H1 (cell line): ENCODE data around the gene TSPAN15.

Experiments used
- EP300 ChIP-seq, 2 experiments: IDR thresholded peaks; 1 replicate in 1 of 2; 2 replicates in 1 of 2; pipeline ENCODE4 v1.6.1; 2011 to 2012; ENCODE audit warnings: low read depth in 2 of 2, low read length in 2 of 2, mild to moderate bottlenecking in 2 of 2, borderline replicate concordance in 1 of 2, inconsistent platforms in 1 of 2, moderate library complexity in 1 of 2
- GABPA ChIP-seq: IDR thresholded peaks from 2 replicates; pipeline ENCODE4 v1.6.1; 2011; ENCODE audit warnings: mild to moderate bottlenecking, low read length, moderate library complexity, borderline replicate concordance; ENCODE audit not compliant: insufficient read depth
- HDAC6 ChIP-seq: IDR thresholded peaks from one replicate; pipeline ENCODE4 v1.7.1; 2012; ENCODE audit warnings: low read depth, mild to moderate bottlenecking, inconsistent platforms, low read length, moderate library complexity
- NRF1 ChIP-seq: IDR thresholded peaks from 2 replicates; pipeline ENCODE4 v1.6.1; 2011; ENCODE audit warnings: mild to moderate bottlenecking, low read depth, low read length, improper control_type of control experiment
- POLR2AphosphoS5 ChIP-seq: IDR thresholded peaks from 2 replicates; pipeline ENCODE4 v1.6.1; 2011; ENCODE audit warnings: low read depth, low read length
- RBBP5 ChIP-seq: IDR thresholded peaks from 2 replicates; pipeline ENCODE4 v1.7.1; 2012; ENCODE audit warnings: low read depth, mild to moderate bottlenecking, inconsistent platforms, low read length, moderate library complexity, borderline replicate concordance
- SIN3A ChIP-seq, 2 experiments: IDR thresholded peaks in 1 of 2; conservative IDR thresholded peaks in 1 of 2; 2 replicates each; pipeline ENCODE4 v1.6.1; 2011 to 2012; ENCODE audit warnings: low read length in 2 of 2, improper control_type of control experiment in 1 of 2, low read depth in 1 of 2, mild to moderate bottlenecking in 1 of 2
- YY1 ChIP-seq: IDR thresholded peaks from 2 replicates; pipeline ENCODE4 v1.6.1; 2011; ENCODE audit warnings: low read depth, mild to moderate bottlenecking, low read length
- TF ChIP-seq, protein P1 (sequence below), 3 experiments: IDR thresholded peaks; 1 replicate in 2 of 3; 2 replicates in 1 of 3; pipeline versions ENCODE4 v1.5.1 to v1.6.1; 2011; ENCODE audit warnings: low read length in 3 of 3, mild to moderate bottlenecking in 3 of 3, inconsistent platforms in 2 of 3, low read depth in 1 of 3, moderate library complexity in 1 of 3; ENCODE audit not compliant: insufficient read depth in 1 of 3; ENCODE audit errors: control extremely low read depth in 1 of 3

- TF ChIP-seq YY1 (no peak), RBBP5 (no peak), NRF1 (no peak), EP300 (IDR thresholded peaks at IDR 0.05; ENCODE audit: borderline replicate concordance in 1 of 2, low read depth in 2 of 2, low read length in 2 of 2) (no peak), POLR2AphosphoS5 (no peak), HDAC6 (no peak), GABPA (no peak), SIN3A (conservative IDR thresholded peaks at IDR 0.05 in 1 of 2, IDR thresholded peaks at IDR 0.05 in 1 of 2; ENCODE audit: low read depth in 1 of 2, low read length in 2 of 2) (no peak)
- TF ChIP-seq, protein P1, sequence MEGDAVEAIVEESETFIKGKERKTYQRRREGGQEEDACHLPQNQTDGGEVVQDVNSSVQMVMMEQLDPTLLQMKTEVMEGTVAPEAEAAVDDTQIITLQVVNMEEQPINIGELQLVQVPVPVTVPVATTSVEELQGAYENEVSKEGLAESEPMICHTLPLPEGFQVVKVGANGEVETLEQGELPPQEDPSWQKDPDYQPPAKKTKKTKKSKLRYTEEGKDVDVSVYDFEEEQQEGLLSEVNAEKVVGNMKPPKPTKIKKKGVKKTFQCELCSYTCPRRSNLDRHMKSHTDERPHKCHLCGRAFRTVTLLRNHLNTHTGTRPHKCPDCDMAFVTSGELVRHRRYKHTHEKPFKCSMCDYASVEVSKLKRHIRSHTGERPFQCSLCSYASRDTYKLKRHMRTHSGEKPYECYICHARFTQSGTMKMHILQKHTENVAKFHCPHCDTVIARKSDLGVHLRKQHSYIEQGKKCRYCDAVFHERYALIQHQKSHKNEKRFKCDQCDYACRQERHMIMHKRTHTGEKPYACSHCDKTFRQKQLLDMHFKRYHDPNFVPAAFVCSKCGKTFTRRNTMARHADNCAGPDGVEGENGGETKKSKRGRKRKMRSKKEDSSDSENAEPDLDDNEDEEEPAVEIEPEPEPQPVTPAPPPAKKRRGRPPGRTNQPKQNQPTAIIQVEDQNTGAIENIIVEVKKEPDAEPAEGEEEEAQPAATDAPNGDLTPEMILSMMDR (IDR thresholded peaks at IDR 0.05; ENCODE audit: control extremely low read depth in 1 of 3, insufficient read depth in 1 of 3, low read depth in 1 of 3, low read length in 3 of 3), result no peak
Observed at GRCh38 chr10:69406816-69407580, 44.3 kb upstream of the TSPAN15 start.
